H1 (cell line): ENCODE measurements around the gene CTTNBP2. TPM values are rescaled to one million over a fixed set of nuclear protein-coding genes. Genes with fewer than 3 reads are reported as not detected.

ENCODE experiments used
- CTCF ChIA-PET: fragments of 300-600 bp; sonication (Branson Sonifier 250); formaldehyde crosslinking; loops from one replicate; lab custom pipeline; 2021; ENCODE audit not compliant: partially characterized antibody; lab: Charles Lee
- POLR2A ChIA-PET: fragments of 300-600 bp; sonication (Branson Sonifier 250); formaldehyde crosslinking; loops from one replicate; lab custom pipeline; 2021; ENCODE audit warnings: inconsistent platforms; ENCODE audit not compliant: partially characterized antibody; lab: Charles Lee
- DNase-seq, 2 experiments: peaks; one replicate each; pipeline versions ENCODE4 v3.0.0 to v3.0.0-alpha.2; 2010 to 2022; ENCODE audit warnings: low spot score in 2 of 2, low read depth in 1 of 2, mixed read lengths in 1 of 2
- FAIRE-seq: peaks from 2 replicates; lab custom pipeline; 2011; peaks lifted over from hg19 to GRCh38; lab: Jason Lieb, UNC
- H2AFZ ChIP-seq: 2 replicates; pipeline ENCODE4 v1.8.1; 2012; ENCODE audit warnings: low read length, inconsistent platforms
- H2AK5ac ChIP-seq: 2 replicates; pipeline ENCODE4 v1.6.1; 2013; ENCODE audit warnings: low read depth, low read length
- H2BK120ac ChIP-seq: replicated peaks from 2 replicates; pipeline ENCODE3; 2013; ENCODE audit warnings: low read depth, low read length, inconsistent platforms
- H2BK12ac ChIP-seq: 2 replicates; pipeline ENCODE4 v1.6.1; 2013; ENCODE audit warnings: low read depth, low read length
- H2BK15ac ChIP-seq: 2 replicates; pipeline ENCODE4 v1.6.1; 2013; ENCODE audit warnings: low read length
- H2BK20ac ChIP-seq: 2 replicates; pipeline ENCODE4 v1.6.1; 2013; ENCODE audit warnings: low read length
- H2BK5ac ChIP-seq: 2 replicates; pipeline ENCODE4 v1.6.1; 2013; ENCODE audit warnings: low read depth, low read length
- H3K14ac ChIP-seq: 2 replicates; pipeline ENCODE4 v1.6.1; 2013; ENCODE audit warnings: inconsistent platforms; ENCODE audit not compliant: insufficient read length
- H3K18ac ChIP-seq: 2 replicates; pipeline ENCODE4 v1.6.1; 2013; ENCODE audit warnings: low read length; ENCODE audit errors: extremely low read depth
- H3K23ac ChIP-seq: 2 replicates; pipeline ENCODE4 v1.6.1; 2013; ENCODE audit warnings: inconsistent platforms; ENCODE audit not compliant: insufficient read length
- H3K23me2 ChIP-seq: 2 replicates; pipeline ENCODE4 v1.6.1; 2013; ENCODE audit warnings: low read depth, low read length
- H3K27ac ChIP-seq: 2 replicates; pipeline ENCODE4 v1.6.1; 2011; ENCODE audit warnings: low read depth, low read length, inconsistent platforms
- H3K27me3 ChIP-seq, 4 experiments: replicated peaks in 1 of 4; 1 replicate in 1 of 4; 2 replicates in 3 of 4; pipeline versions ENCODE4 v1.6.1 to v1.8.1; 2011 to 2013; ENCODE audit warnings: low read length in 3 of 4, mild to moderate bottlenecking in 3 of 4, inconsistent platforms in 2 of 4, mixed read lengths in 2 of 4, moderate library complexity in 1 of 4; ENCODE audit not compliant: control insufficient read depth in 3 of 4, insufficient read depth in 3 of 4; ENCODE audit errors: extremely low read depth in 1 of 4
- H3K36me3 ChIP-seq, 4 experiments: 2 replicates each; pipeline versions ENCODE4 v1.6.1 to v1.8.1; 2011 to 2013; ENCODE audit warnings: mild to moderate bottlenecking in 4 of 4, low read length in 3 of 4, moderate library complexity in 2 of 4, control low read depth in 1 of 4, inconsistent platforms in 1 of 4; ENCODE audit not compliant: insufficient read depth in 4 of 4, control insufficient read depth in 2 of 4
- H3K4ac ChIP-seq: replicated peaks from 2 replicates; pipeline ENCODE3; 2013; ENCODE audit warnings: low read length, low read depth, mixed read lengths, inconsistent platforms; ENCODE audit not compliant: insufficient read length
- H3K4me1 ChIP-seq, 4 experiments: replicated peaks in 1 of 4; 1 replicate in 1 of 4; 2 replicates in 3 of 4; pipeline versions ENCODE4 v1.6.1 to v1.8.1; 2011 to 2013; ENCODE audit warnings: low read length in 3 of 4, inconsistent platforms in 2 of 4, mixed read lengths in 1 of 4; ENCODE audit not compliant: insufficient read depth in 4 of 4, control insufficient read depth in 3 of 4
- H3K4me2 ChIP-seq, 2 experiments: 2 replicates each; pipeline versions ENCODE4 v1.6.1 to v1.8.1; 2011 to 2013; ENCODE audit warnings: low read depth in 2 of 2, low read length in 2 of 2, control low read depth in 1 of 2, inconsistent platforms in 1 of 2, mild to moderate bottlenecking in 1 of 2; ENCODE audit not compliant: insufficient read depth in 1 of 2
- H3K4me3 ChIP-seq, 4 experiments: fragments of 200-600, 300-600 bp in 1 of 4; sonication (generic), shearing (Covaris generic), sonication (Bioruptor Twin) in 1 of 4; 2 replicates each; pipeline versions ENCODE4 v1.5.1 to v1.8.1; 2011 to 2016; ENCODE audit warnings: low read length in 4 of 4, low read depth in 3 of 4, control low read depth in 2 of 4, inconsistent platforms in 2 of 4, mild to moderate bottlenecking in 2 of 4, mixed read lengths in 1 of 4, moderate library complexity in 1 of 4; ENCODE audit not compliant: insufficient read depth in 2 of 4; ENCODE audit errors: extremely low read depth in 1 of 4
- H3K56ac ChIP-seq: replicated peaks from 2 replicates; pipeline ENCODE3; 2013; ENCODE audit warnings: low read depth, mild to moderate bottlenecking, mixed read lengths, low read length, inconsistent platforms; ENCODE audit not compliant: insufficient read length
- H3K79me1 ChIP-seq: 2 replicates; pipeline ENCODE4 v1.6.1; 2013; ENCODE audit warnings: low read depth, low read length, control low read depth
- H3K79me2 ChIP-seq, 2 experiments: 2 replicates each; pipeline versions ENCODE4 v1.6.1 to v1.8.1; 2012 to 2013; ENCODE audit warnings: low read length in 2 of 2, mild to moderate bottlenecking in 2 of 2, inconsistent platforms in 1 of 2; ENCODE audit not compliant: insufficient read depth in 2 of 2, control insufficient read depth in 1 of 2
- H3K9ac ChIP-seq, 4 experiments: replicated peaks in 1 of 4; 1 replicate in 1 of 4; 2 replicates in 3 of 4; pipeline versions ENCODE4 v1.6.1 to v1.8.1; 2011 to 2013; ENCODE audit warnings: low read depth in 3 of 4, low read length in 3 of 4, control low read depth in 2 of 4, mild to moderate bottlenecking in 2 of 4, moderate library complexity in 2 of 4, inconsistent platforms in 1 of 4; ENCODE audit errors: extremely low read depth in 1 of 4
- H3K9me3 ChIP-seq, 2 experiments: 2 replicates each; pipeline versions ENCODE4 v1.6.1 to v1.8.1; 2012 to 2013; ENCODE audit warnings: mild to moderate bottlenecking in 2 of 2, moderate library complexity in 2 of 2, control low read depth in 1 of 2, inconsistent platforms in 1 of 2, low read depth in 1 of 2, low read length in 1 of 2, mixed read lengths in 1 of 2; ENCODE audit not compliant: insufficient read depth in 2 of 2
- H4K20me1 ChIP-seq, 2 experiments: replicated peaks in 1 of 2; 2 replicates each; pipeline versions ENCODE3 to v1.8.1; 2011 to 2013; ENCODE audit warnings: inconsistent platforms in 2 of 2, low read length in 2 of 2, mild to moderate bottlenecking in 1 of 2; ENCODE audit not compliant: insufficient read depth in 2 of 2, control insufficient read depth in 1 of 2
- H4K5ac ChIP-seq: 2 replicates; pipeline ENCODE4 v1.6.1; 2013; ENCODE audit warnings: low read length, low read depth, mixed read lengths, inconsistent platforms; ENCODE audit not compliant: insufficient read length
- H4K8ac ChIP-seq: 2 replicates; pipeline ENCODE4 v1.8.0; 2013; ENCODE audit warnings: mild to moderate bottlenecking, moderate library complexity, low read length, inconsistent platforms; ENCODE audit not compliant: insufficient read depth; ENCODE audit errors: extremely low read depth
- H4K91ac ChIP-seq: replicated peaks from 2 replicates; pipeline ENCODE3; 2013; ENCODE audit warnings: low read length, mixed read lengths, inconsistent platforms; ENCODE audit not compliant: insufficient read length
- CTCF ChIP-seq, 3 experiments: IDR thresholded peaks; 1 replicate in 2 of 3; 2 replicates in 1 of 3; pipeline versions ENCODE4 v1.5.1 to v1.6.1; 2011; ENCODE audit warnings: low read length in 3 of 3, mild to moderate bottlenecking in 3 of 3, inconsistent platforms in 2 of 3, low read depth in 1 of 3, moderate library complexity in 1 of 3; ENCODE audit not compliant: insufficient read depth in 1 of 3; ENCODE audit errors: control extremely low read depth in 1 of 3
- EP300 ChIP-seq, 2 experiments: IDR thresholded peaks; 1 replicate in 1 of 2; 2 replicates in 1 of 2; pipeline ENCODE4 v1.6.1; 2011 to 2012; ENCODE audit warnings: low read depth in 2 of 2, low read length in 2 of 2, mild to moderate bottlenecking in 2 of 2, borderline replicate concordance in 1 of 2, inconsistent platforms in 1 of 2, moderate library complexity in 1 of 2
- SUZ12 ChIP-seq: fragments of 200-600 bp; sonication (generic); IDR thresholded peaks from 2 replicates; pipeline ENCODE4 v1.6.1; 2012; ENCODE audit warnings: mild to moderate bottlenecking, inconsistent platforms, low read length, moderate library complexity, mixed read lengths
- WGBS, 2 experiments: shearing (Covaris generic) in 1 of 2; methylation state at CpG; one replicate each; pipeline versions ENCODE4 v1.1.6 to v1.1.7; 2013 to 2015; ENCODE audit warnings: low lambda C conversion rate in 2 of 2, mixed read lengths in 2 of 2, inconsistent platforms in 1 of 2, low coverage in 1 of 2, missing lambda C conversion rate in 1 of 2; ENCODE audit not compliant: insufficient replicate concordance in 2 of 2, insufficient coverage in 1 of 2, insufficient read length in 1 of 2; ENCODE audit errors: extremely low coverage in 1 of 2, missing lambda C conversion rate in 1 of 2; 5-methylcytosine and 5-hydroxymethylcytosine counted together
- polyA plus RNA-seq, 7 experiments: library from polyadenylated mRNA; depleted of rRNA in 3 of 7; stranded (reverse) in 5 of 7; unstranded in 2 of 7; fragments of >200 nt in 5 of 7; fragments of 200-250 nt in 2 of 7; gene quantifications; 1 replicate in 5 of 7; 2 replicates in 1 of 7; 4 replicates in 1 of 7; pipeline versions ENCODE4 v1.2.1 to v1.2.3, GENCODE V29; 2011 to 2013; ENCODE audit warnings: missing spikeins in 2 of 7, mixed read lengths in 2 of 7
- total RNA-seq: library from RNA; stranded (reverse); fragmentation: NEBNext Ultra II Directional; extraction: Animal tissue kit (Norgen Biotek cat#: 25700); gene quantifications from 2 replicates; pipeline ENCODE4 v1.2.1, GENCODE V29; 2021

Gene CTTNBP2
- total and polyA plus RNA-seq, 2 of the 8 experiments (the other 6 are each of a cell fraction or from before 2014, with no cell fraction given): 15.3 to 35.1 TPM

GRCh38 chr7:117848941-117849340 is 24.3 kb downstream of the CTTNBP2 start:
- no peak overlapping the region for H2AFZ ChIP-seq
- no peak for TF ChIP-seq EP300 (IDR thresholded peaks at IDR 0.05; ENCODE audit: borderline replicate concordance in 1 of 2, low read depth in 2 of 2, low read length in 2 of 2)
- no peak for TF ChIP-seq SUZ12
- TF ChIP-seq CTCF (IDR thresholded peaks at IDR 0.05; ENCODE audit: control extremely low read depth in 1 of 3, insufficient read depth in 1 of 3, low read depth in 1 of 3, low read length in 3 of 3): no peak
- no peak overlapping the region for H3K27ac ChIP-seq
- H3K9ac ChIP-seq: no peak overlapping the region
- H4K20me1 ChIP-seq: peaks cover 0 to 1% of the 10 kb centered on the region in 2 experiments
- FAIRE-seq (no peak), DNase-seq (no peak)
- H3K79me2 ChIP-seq: peaks cover 0 to 53% of the 10 kb centered on the region in 2 experiments; a peak in 2 of 4 replicates
- H3K56ac ChIP-seq: no peak overlapping the region
- H3K9me3 ChIP-seq: no peaks in the 10 kb centered on the region
- CTCF ChIA-PET: interaction anchor here (1.3 to 1.6 kb wide), 3 partner anchors 8 to 98 kb away, joined by 3 to 4 read pairs (median 3); no protein-coding TSS in a partner anchor
- no peak overlapping the region for H3K14ac ChIP-seq
- H4K8ac ChIP-seq: no peak overlapping the region
- H4K91ac ChIP-seq: no peak overlapping the region
- H4K5ac ChIP-seq: no peak overlapping the region
- no peak overlapping the region for H3K18ac ChIP-seq
- H3K4me2 ChIP-seq: no peak overlapping the region
- POLR2A ChIA-PET: interaction anchor here (1.4 to 1.7 kb wide), 2 partner anchors 20 to 23 kb away, joined by 3 to 4 read pairs; no protein-coding TSS in a partner anchor
- H3K23ac ChIP-seq: no peak overlapping the region
- H3K36me3 ChIP-seq: peaks cover 0 to 14% (median 8%) of the 10 kb centered on the region in 4 experiments; a peak in 5 of 8 replicates
- H3K27me3 ChIP-seq: no peaks in the 10 kb centered on the region
- H3K4me3 ChIP-seq: no peak overlapping the region
- H3K23me2 ChIP-seq: no peaks in the 10 kb centered on the region; the same call in 1 of the 2 replicates
- H3K4me1 ChIP-seq: peaks cover 0 to 5% (median 0%) of the 10 kb centered on the region in 4 experiments; a peak in 1 of 7 replicates
- no peak overlapping the region for H2BK20ac ChIP-seq
- no peak overlapping the region for H2AK5ac ChIP-seq
- no peak overlapping the region for H3K4ac ChIP-seq
- no peak overlapping the region for H2BK12ac ChIP-seq
- H2BK15ac ChIP-seq: no peak overlapping the region
- 96% methylated on average over 7 of the region's 7 CpGs; no CpG with 5 or more reads in 1 of the 2 experiments for WGBS, 2 experiments
- no peak overlapping the region for H2BK120ac ChIP-seq
- no peaks in the 10 kb centered on the region; the same call in 1 of the 2 replicates for H3K79me1 ChIP-seq
- no peak overlapping the region for H2BK5ac ChIP-seq
